Left lung (tissue), 14 donors: Measurements from ENCODE around the gene CMIP. TPM values are rescaled to one million over a fixed set of nuclear protein-coding genes. Genes with fewer than 3 reads are reported as not detected.

ENCODE experiments used
- ATAC-seq: fragments of 200-7000 bp; cut with Tn5 transposase; one replicate; pipeline ENCODE4 v1.9.1; 2020; ENCODE audit warnings: moderate library complexity
- DNase-seq, 4 donors: peaks; one replicate each; pipeline ENCODE4 v3.0.0-alpha.2; 2013 to 2020
- H3K27ac ChIP-seq, 2 donors: fragments of 200-600 bp; sonication (generic) in 1 of 2; one replicate each; pipeline versions ENCODE4 v1.5.0 to v1.8.0; 2020 to 2021
- H3K27me3 ChIP-seq, 2 donors: fragments of 200-600 bp; sonication (generic) in 1 of 2; one replicate each; pipeline versions ENCODE4 v1.5.0 to v1.8.0; 2020 to 2021
- H3K36me3 ChIP-seq, 2 donors: fragments of 200-600 bp; sonication (generic) in 1 of 2; one replicate each; pipeline versions ENCODE4 v1.5.0 to v1.8.0; 2020 to 2021
- H3K4me1 ChIP-seq, 2 donors: fragments of 200-600 bp; one replicate each; pipeline ENCODE4 v1.8.0; 2021
- H3K4me3 ChIP-seq, 2 donors: fragments of 200-600 bp; sonication (generic) in 1 of 2; one replicate each; pipeline versions ENCODE4 v1.5.0 to v1.8.0; 2020 to 2021; ENCODE audit warnings: mild to moderate bottlenecking in 1 of 2
- H3K9me3 ChIP-seq, 2 donors: fragments of 200-600 bp; sonication (generic) in 1 of 2; one replicate each; pipeline versions ENCODE4 v1.5.0 to v1.8.0; 2020 to 2021
- intact Hi-C, 2 donors: fragments of 100-400 bp; cut with DNase I; formaldehyde crosslinking; loops; one replicate each; pipeline versions ENCODE4 v1.11.2 to v1.14.2; 2022
- long read RNA-seq, 12 donors: library from polyadenylated mRNA in 2 of 12; unstranded in 2 of 12; transcript quantifications; one replicate each; pipeline ENCODE4 v2.0.0 and lab custom pipeline, GENCODE V29; 2019 to 2026
- polyA plus RNA-seq, 6 donors: library from polyadenylated mRNA; unstranded; fragments of 120-200 nt; gene quantifications; one replicate each; pipeline ENCODE4 v1.2.1, GENCODE V29; 2013; ENCODE audit not compliant: insufficient read length in 6 of 6
- total RNA-seq, 2 donors: library from RNA; stranded (reverse); fragmentation: NEBNext Ultra II Directional; extraction: Animal tissue kit (Norgen Biotek cat#: 25700); gene quantifications; one replicate each; pipeline ENCODE4 v1.2.1, GENCODE V29; 2021
- TF ChIP-seq, protein P1 (sequence below), 2 donors: fragments of 200-600 bp; sonication (generic) in 1 of 2; IDR thresholded peaks; one replicate each; pipeline versions ENCODE4 v1.5.0 to v1.8.0; 2021; ENCODE audit warnings: antibody characterized with exemption in 2 of 2
- donor health status: DM: no; HTN: yes; CAD: no.
- donor health status: DM: no; HTN: no; CAD: no.

Gene CMIP
- total RNA-seq (10 to 100 TPM; 50.8 to 55.8 TPM), polyA plus RNA-seq (10 to 100 TPM; 35.3 to 43.8 (median 39.5) TPM)
- long read RNA-seq, donor 1, full-length matches to known transcripts, result 1 of 8 reads
- long read RNA-seq, donor 1, partial matches to known transcripts, result 7 of 8 reads
- long read RNA-seq, donor 1, other reads (novel, unspliced or antisense), result 0 of 8 reads
- long read RNA-seq, donor 2, full-length matches to known transcripts, result 6 of 6 reads
- long read RNA-seq, donor 2, partial matches to known transcripts, result 0 of 6 reads
- long read RNA-seq, donor 2, other reads (novel, unspliced or antisense), result 0 of 6 reads
- long read RNA-seq, donor 3, full-length matches to known transcripts, result 2 of 2 reads
- long read RNA-seq, donor 3, partial matches to known transcripts, result 0 of 2 reads
- long read RNA-seq, donor 3, other reads (novel, unspliced or antisense), result 0 of 2 reads
- long read RNA-seq, donor 4, result 0 reads
- long read RNA-seq, donor 5, full-length matches to known transcripts, result 3 of 3 reads
- long read RNA-seq, donor 5, partial matches to known transcripts, result 0 of 3 reads
- long read RNA-seq, donor 5, other reads (novel, unspliced or antisense), result 0 of 3 reads
- long read RNA-seq, donor 6, full-length matches to known transcripts, result 1 of 16 reads
- long read RNA-seq, donor 6, partial matches to known transcripts, result 15 of 16 reads
- long read RNA-seq, donor 6, other reads (novel, unspliced or antisense), result 0 of 16 reads
- long read RNA-seq, donor 7, full-length matches to known transcripts, result 3 of 3 reads
- long read RNA-seq, donor 7, partial matches to known transcripts, result 0 of 3 reads
- long read RNA-seq, donor 7, other reads (novel, unspliced or antisense), result 0 of 3 reads
- long read RNA-seq, donor 8, partial matches to known transcripts, result 0 of 1 reads
- long read RNA-seq, donor 8, other reads (novel, unspliced or antisense), result 0 of 1 reads
- long read RNA-seq, donor 9, result 0 reads
- long read RNA-seq, donor 10, result 0 reads
- long read RNA-seq, donor 11, result 0 reads
- long read RNA-seq, donor 12, full-length matches to known transcripts, result 2 of 2 reads
- long read RNA-seq, donor 12, partial matches to known transcripts, result 0 of 2 reads
- long read RNA-seq, donor 12, other reads (novel, unspliced or antisense), result 0 of 2 reads

DNA sequence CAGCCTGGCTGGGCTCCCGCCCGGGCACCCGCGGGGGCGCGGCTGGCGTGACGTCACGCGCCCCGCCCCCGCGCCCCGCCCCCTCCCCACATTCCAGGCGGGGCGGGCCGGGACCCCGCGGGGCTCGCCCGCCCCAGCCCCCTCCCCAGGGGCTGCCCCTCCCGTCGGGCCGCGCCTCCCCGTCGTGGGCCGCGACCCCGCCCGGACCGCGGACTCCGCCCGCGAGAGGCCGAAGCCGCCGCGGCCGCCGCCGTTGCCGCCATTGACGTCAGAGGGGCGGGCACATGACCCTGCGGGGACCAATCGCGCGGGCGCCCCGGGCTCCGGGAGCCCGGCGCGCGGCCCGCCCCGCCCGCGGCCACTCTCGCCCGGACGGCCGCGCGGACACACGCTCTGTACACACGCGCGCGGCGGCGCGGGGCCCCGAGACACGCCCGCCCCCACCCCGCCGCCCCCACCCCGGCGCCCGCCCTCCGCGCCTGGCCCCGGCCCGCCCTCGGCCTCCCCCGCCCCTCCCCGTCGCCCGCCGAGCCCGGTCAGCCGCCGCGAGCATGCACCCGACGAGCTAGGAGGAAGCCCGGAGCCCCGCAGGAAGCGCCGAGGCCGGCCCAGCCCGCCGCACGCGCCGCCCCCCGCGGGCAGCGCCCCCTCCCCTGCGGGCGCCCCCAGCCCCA, at the start of gene CMIP:
Gene CMIP, plus strand, starts transcription at position 361 of the 674 bp plus-strand sequence.
- Histone ChIP-seq H3K36me3 (no peaks in the 10 kb centered on the region), H3K27ac (peak within 1 kb of the TSS; percentile 94 to 96), H3K27me3 (no peaks in the 10 kb centered on the region), H3K9me3 (no peaks in the 10 kb centered on the region), H3K4me3 (peak within 1 kb of the TSS; percentile 69 to 90), H3K4me1 (peaks cover 23 to 41% of the 10 kb centered on the region in 2 donors)
- intact Hi-C loops, result no loop called here
- TF ChIP-seq, protein P1, sequence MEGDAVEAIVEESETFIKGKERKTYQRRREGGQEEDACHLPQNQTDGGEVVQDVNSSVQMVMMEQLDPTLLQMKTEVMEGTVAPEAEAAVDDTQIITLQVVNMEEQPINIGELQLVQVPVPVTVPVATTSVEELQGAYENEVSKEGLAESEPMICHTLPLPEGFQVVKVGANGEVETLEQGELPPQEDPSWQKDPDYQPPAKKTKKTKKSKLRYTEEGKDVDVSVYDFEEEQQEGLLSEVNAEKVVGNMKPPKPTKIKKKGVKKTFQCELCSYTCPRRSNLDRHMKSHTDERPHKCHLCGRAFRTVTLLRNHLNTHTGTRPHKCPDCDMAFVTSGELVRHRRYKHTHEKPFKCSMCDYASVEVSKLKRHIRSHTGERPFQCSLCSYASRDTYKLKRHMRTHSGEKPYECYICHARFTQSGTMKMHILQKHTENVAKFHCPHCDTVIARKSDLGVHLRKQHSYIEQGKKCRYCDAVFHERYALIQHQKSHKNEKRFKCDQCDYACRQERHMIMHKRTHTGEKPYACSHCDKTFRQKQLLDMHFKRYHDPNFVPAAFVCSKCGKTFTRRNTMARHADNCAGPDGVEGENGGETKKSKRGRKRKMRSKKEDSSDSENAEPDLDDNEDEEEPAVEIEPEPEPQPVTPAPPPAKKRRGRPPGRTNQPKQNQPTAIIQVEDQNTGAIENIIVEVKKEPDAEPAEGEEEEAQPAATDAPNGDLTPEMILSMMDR (IDR thresholded peaks at IDR 0.05), result no peak
- DNase-seq (peak; percentile 78 to 95 (median 88)), ATAC-seq (peak; percentile 72)

DNA sequence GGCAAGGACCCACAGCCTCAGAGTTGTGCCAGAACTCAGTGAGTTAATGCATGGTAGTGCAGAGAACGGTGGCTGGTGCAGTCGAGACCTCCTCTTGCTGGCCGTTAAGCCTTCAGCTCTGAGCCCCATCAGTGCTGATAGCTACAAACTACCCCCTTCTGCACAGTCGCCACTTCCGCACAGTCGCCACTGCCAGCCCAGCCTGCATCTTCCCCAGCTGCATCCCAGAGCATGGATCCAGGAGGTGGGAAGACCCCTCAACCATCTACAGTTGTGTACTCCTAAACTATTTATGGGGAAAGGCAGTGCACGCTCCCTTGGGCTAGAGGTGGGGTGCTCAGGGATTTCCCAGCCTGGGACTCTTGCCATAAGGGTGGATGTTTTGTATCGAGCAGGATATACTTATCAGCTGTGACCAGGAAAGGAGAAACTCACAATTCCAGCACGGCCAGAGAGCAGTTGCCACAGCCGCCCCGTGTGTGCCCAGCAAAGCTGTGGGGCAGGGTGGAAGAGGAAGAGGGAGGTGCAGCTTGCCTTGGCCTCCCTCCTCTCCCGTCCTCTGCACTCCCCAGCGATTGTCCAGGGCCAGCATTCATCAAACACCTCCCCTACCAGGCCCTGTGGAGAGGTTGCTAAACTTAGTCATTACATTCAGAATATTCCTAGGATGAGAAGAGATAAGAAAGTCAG, 49.5 kb upstream of the CMIP start:
- peaks cover 0 to 9% of the 10 kb centered on the region in 2 donors for H3K9me3 ChIP-seq
- DNase-seq (no peak), ATAC-seq (peak; percentile 49)
- no peaks in the 10 kb centered on the region for H3K27me3 ChIP-seq
- intact Hi-C loops, result no loop called here
- peaks cover 0 to 5% of the 10 kb centered on the region in 2 donors for H3K36me3 ChIP-seq
- H3K4me3 ChIP-seq, result no peak overlapping the region
- H3K27ac ChIP-seq, result peak overlapping the region in 1 of 2 donors; percentile 29
- H3K4me1 ChIP-seq, result no peaks in the 10 kb centered on the region
- TF ChIP-seq, protein P1 (IDR thresholded peaks at IDR 0.05), result no peak

DNA sequence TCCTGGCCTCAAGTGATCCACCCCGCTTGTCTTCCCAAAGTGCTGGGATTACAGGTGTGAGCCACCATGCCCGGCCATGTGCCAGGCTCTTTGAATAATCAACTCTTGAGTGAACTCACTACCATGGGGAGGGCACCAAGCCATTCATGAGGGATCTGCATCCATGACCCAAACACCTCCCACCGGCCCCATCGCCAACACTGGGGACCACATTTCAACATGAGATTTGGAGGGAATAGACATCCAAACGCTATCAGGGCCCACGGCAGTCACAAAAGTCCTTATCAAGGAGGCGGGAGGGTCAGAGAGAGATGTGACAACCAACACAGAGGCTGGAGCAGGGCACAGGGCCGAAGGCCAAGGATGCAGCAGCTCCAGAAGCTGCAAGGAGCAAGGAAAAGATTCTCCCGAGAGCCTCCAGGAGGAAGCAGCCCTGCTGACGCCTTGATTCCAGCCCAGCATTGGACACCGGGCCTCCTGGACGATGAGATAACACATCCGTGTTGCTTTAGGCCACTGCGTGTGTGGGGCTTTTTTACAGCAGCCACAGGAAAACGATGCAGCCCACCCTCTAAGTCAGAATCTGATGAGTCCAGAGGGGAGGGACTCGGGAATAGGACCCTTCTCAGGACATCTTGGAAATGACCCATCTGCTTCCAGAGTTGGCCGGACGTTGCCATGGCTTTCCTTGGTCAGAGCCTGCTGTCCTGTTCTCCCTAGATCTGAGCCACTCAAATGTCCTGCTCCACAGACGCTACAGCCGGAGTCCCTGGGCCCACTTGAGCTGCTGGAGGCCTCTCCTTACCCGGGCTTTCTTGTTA, 47.3 kb upstream of the CMIP start:
- ATAC-seq, result no peak
- Histone ChIP-seq H3K9me3 (peaks cover 0 to 10% of the 10 kb centered on the region in 2 donors), H3K36me3 (no peaks in the 10 kb centered on the region), H3K27me3 (no peaks in the 10 kb centered on the region), H3K4me1 (no peaks in the 10 kb centered on the region), H3K27ac (no peak overlapping the region), H3K4me3 (no peak overlapping the region)
- DNase-seq, result no peak
- TF ChIP-seq, protein P1 (IDR thresholded peaks at IDR 0.05), result no peak
- intact Hi-C loops, result no loop called here

DNA sequence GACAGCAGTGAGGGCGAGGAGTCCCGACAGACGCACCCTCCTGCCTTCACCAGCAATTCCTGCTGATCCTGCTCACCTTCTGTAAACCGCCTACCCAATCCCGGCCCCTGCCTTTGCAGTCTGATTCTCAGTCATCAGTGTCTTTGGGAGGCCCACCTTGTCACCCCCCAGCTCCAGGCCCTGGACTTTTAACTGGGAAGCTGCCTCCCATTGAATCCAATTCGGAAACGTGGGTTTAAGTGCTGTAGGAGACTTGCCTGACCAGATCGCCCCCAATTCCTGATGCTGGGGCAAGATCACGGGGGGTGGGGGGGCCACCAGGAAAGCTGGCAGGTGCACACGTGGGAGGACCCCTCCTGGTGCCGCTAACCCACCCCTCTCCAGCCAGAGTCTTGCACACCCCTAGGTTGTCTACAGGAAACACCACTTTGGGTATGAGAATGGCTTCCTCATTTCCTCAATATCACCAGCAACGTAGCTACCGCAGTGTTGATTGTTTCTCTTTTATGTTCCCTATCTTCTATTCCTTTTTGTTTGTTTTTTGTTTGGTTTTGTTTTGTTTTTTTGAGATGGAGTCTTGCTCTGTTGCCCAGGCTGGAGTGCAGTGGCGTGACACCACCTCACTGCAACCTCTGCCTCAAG, 46.6 kb upstream of the CMIP start:
- TF ChIP-seq, protein P1 (IDR thresholded peaks at IDR 0.05), result no peak
- DNase-seq (no peak), ATAC-seq (no peak)
- Histone ChIP-seq H3K4me3 (no peak overlapping the region), H3K27ac (no peak overlapping the region), H3K9me3 (peaks cover 0 to 10% of the 10 kb centered on the region in 2 donors), H3K27me3 (no peaks in the 10 kb centered on the region), H3K36me3 (no peaks in the 10 kb centered on the region), H3K4me1 (no peaks in the 10 kb centered on the region)
- intact Hi-C loops, result no loop called here
